ENCODE data around the gene KRTAP1-3.
"Not testable (repeated sequence)": the region's sequence is repeated elsewhere in the genome, so short reads cannot be mapped to it uniquely, and the experiment has no call there.

The KRTAP1-3 gene

DNA sequence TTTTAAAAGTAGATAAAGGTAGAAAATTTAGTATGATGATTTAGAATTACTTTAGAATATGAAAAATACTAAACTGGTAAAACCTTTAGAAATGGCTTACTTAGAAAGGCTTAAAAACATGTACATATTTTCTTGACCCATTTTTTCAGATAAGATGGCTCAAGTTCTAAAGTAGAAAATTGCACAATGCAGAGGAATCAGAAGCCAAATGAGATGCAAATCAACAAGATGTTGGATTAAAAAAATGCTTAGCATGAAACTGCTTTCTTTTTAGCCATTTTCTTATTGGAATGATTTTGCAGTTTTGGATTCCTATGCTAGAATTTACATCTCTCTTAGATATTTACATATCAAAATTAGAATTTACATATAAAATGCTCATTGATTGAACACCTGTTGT, 24.2 kb downstream of the KRTAP1-3 start:
- no peak for DNase-seq (ENCODE audit: low read depth in 3 of 3)

DNA sequence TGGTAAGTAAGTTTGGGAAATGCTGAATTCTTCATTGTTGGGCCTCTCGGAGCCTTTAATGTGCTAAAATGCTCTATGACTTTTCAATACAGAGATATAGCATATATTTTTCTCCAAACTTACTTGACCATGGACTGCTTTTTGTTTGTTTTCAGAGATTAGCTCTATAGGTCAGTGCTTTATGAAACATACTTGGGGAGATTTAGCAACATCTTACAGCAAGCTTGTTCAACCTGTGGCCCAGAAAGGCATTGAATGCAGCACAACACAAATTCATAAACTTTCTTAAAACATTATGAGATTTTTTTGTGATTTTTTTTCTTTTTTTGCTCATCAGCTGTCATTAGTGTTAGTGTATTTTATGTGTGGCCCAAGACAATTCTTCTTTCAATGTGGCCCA, 24.7 kb downstream of the KRTAP1-3 start:
- no peak for DNase-seq (ENCODE audit: low read depth in 3 of 3)

DNA sequence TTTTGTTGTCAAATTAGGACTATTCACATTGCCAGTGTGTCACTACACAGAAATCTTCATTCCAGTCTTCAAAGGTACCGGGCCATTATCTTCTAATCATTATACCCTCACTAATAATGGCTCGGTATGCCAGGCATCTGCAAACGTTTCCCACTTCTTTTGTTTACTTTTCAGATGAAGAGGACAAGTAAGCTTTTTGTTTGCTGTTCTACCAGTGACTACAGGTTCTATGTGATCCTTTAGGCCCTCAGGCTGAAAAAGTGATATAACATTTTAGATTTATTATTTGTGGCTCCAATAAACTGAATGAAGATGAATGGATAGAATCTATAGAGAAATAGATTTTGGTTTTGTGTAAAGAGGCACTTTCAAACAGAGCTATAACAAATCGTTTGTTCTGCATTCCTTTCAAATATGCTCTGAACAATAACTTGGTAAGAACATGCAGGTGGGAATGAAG, 25.3 kb downstream of the KRTAP1-3 start:
- no peak for DNase-seq (ENCODE audit: low read depth in 3 of 3)

DNA sequence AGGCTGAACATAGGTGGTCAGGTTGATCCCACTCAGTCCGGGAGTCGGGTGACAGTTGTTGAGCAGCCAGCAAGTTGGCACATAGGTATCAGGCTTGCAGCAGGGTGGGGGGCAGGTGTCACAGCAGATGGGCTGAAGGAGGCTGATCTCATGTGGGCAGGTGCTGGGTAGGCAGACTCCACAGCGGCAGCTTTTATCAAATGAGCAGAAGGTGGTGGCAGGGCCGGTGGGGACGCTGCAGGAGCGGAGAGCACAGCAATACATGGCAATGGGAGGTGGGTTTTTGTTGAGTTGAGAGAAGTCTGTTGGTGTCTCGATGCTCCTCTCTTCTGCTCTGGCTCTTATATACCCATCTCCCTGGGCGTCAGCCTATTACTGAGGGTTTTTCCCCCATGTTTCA, 25.9 kb downstream of the KRTAP1-3 start, which contains the start of gene KRTAP3-1:
Gene KRTAP3-1, minus strand, starts transcription at position 318 of the 400 bp plus-strand sequence. Its CDS starts 54 bp downstream, at position 264.
- DNase-seq (ENCODE audit: low read depth in 3 of 3): no peak

DNA sequence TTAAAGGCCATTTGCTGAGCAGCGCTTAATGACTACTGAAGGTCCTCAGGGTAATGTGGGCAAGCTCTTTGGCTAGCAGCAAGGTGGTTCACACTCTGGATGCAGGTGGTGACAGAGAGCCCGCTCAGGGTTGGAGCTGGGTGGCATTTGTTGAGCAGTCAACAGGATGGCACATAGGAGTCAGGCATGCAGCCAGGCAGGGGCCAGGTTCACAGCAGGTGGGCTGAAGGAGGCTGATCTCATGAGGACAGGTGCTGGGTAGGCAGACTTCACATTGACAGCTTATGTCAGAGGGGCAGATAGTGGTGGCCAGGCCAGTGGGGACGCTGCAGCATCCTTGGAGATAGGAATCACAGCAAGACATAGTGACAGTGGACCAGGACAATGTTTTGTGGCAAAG, 30.3 kb downstream of the KRTAP1-3 start:
- DNase-seq (ENCODE audit: low read depth in 3 of 3): no peak

DNA sequence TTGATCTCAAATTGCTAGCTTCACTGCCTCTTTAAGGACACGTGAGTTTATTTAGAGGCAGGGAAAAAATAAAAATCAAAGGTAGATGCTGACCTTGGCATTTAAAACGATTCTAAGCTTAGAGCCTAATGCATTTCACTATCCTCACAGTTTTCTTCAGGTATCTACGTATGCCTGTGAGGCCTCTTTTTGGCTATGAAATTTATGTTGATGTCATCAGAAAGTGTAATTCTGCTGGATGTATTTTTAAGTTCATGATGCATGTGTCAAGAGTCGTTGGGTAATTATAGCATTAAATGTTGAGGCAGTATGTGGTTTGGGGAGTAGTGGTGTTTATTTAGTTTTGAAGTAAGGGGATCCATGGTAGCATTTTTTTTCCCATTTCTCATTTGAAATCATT, 30.7 kb downstream of the KRTAP1-3 start:
- DNase-seq (ENCODE audit: low read depth in 3 of 3): no peak

DNA sequence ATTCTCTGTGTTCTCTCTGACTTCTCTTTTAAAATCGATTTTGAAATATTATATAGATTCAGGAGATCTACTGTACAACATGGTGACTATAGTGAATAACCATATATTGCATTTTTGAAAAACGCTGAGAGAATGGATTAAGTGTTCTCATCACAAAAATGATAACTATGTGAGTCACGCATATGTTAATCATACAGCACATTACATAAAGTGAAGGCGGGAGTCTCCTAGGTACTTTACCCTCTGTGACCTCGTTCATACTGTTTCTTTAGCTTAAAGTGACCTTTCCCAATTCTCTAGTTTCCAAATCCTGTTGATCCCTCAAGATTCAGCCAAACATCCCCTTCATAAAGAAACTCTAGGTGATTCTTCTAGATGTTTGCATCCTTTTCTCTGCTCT, 31.9 kb downstream of the KRTAP1-3 start:
- no peak for DNase-seq (ENCODE audit: low read depth in 3 of 3)

- no peak for DNase-seq (ENCODE audit: low read depth in 3 of 3)
These were observed 32.9 kb downstream of the KRTAP1-3 start for GRCh38 chr17:41001795-41002194.

DNA sequence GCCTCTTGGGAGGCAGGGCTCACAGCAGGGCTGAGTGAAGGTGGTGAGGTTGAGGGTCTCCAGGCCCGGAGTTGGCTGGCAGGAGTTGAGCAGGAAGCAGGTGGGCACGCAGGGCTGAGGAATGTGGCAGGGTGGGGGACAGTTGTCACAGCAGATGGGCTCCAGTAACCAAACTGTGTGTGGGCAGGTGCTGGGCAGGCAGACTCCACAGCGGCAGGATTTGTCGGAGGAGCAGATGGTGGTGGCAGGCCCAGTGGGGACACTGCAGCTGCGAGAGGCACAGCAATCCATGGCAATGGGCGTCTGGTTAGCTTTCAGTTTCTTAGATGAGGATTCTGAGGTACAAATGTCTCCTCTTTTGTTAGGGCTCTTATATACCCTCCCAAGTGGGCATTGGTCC, 35.1 kb downstream of the KRTAP1-3 start, which contains the start of gene KRTAP3-2:
Gene KRTAP3-2, minus strand, starts transcription at position 344 of the 400 bp plus-strand sequence. Its CDS starts 53 bp downstream, at position 291.
- DNase-seq (ENCODE audit: low read depth in 3 of 3): not testable (repeated sequence)

GRCh38 chr17:40997361-40997760, 37.3 kb downstream of the KRTAP1-3 start:
- DNase-seq (ENCODE audit: low read depth in 3 of 3): no peak

DNA sequence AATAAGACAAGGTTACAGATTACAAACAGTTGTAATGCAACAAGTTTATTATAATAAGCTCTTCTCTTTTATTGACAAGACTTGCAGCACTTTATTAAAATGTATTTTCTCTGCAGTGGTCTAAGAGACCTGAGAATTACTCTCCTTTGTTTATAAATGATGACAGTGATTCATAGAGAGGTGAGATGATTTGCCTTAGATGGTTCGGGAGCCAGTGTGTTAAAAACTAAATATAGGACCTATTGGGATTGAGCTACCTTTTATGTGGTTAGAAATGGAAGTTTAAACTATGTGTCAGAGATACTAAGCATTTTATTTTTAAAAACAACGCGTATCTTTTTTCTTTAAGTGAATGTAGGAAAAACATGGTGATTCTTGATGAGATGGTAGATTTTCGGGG, 37.8 kb downstream of the KRTAP1-3 start:
- no peak for DNase-seq (ENCODE audit: low read depth in 3 of 3)

GRCh38 chr17:40995116-40995515, 39.6 kb downstream of the KRTAP1-3 start:
- DNase-seq (ENCODE audit: low read depth in 3 of 3): no peak

DNA sequence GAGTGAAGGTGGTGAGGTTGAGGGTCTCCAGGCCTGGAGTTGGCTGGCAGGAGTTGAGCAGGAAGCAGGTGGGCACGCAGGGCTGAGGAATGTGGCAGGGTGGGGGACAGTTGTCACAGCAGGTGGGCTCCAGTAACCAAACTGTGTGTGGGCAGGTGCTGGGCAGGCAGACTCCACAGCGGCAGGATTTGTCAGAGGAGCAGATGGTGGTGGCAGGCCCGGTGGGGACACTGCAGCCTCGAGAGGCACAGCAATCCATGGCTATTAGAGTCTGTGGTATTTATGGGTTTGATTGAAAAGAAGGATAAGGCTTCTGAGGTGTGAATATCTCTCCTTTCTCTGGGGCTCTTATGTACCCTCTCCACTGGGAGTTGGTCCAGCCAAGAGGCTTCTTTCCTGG, 40.8 kb downstream of the KRTAP1-3 start, which contains the start of gene KRTAP3-3:
Gene KRTAP3-3, minus strand, starts transcription at position 326 of the 400 bp plus-strand sequence. Its CDS starts 67 bp downstream, at position 259.
- DNase-seq (ENCODE audit: low read depth in 3 of 3): no peak

DNA sequence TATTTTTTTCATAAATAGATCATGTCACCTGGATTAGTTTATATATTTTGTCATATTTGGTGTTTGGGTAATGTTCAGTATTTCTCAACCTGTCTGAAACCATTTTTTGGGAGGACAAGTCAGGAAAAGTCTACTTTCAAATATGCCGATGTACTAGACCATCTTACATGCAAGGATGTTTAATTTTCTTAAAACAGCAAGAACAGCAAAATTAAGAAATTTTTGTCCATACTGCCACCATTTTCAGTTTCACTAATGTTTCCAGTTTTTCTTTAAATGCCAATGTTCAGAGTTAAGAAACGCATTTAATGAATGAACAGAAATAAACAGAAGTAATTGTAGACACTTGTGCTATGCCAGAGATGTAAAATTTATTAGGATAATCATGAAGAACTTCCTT, 41.6 kb downstream of the KRTAP1-3 start:
- no peak for DNase-seq (ENCODE audit: low read depth in 3 of 3)

- no peak for DNase-seq (ENCODE audit: low read depth in 3 of 3)
These were observed 42.0 kb downstream of the KRTAP1-3 start for GRCh38 chr17:40992666-40993065.

- DNase-seq (ENCODE audit: low read depth in 3 of 3): no peak
These were observed 47.8 kb downstream of the KRTAP1-3 start for GRCh38 chr17:40986920-40987319.

DNA sequence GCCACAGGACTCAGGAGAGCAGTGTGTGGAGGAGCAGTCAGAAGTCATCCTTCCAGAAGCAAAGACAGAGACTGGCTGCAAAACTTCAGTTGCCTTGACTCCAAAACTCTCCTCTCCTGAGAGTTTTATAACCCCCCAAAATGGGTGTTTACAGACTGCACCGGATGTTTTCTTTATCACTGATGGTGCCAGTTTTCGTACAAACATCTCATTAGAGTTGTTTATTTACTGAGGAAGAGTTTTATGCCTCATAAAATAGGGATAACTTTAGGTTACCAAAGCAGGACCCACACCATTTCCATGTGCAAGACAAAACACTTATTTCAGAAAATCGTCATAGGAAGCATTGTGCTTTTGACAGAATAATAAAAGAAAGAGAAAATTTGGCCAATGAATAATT, 50.4 kb downstream of the KRTAP1-3 start, which contains the start of gene KRT40:
Gene KRT40, minus strand, starts transcription at position 101 of the 400 bp plus-strand sequence. Its CDS starts 53 bp downstream, at position 48.
- no peak for DNase-seq (ENCODE audit: low read depth in 3 of 3)

Measured in stimulated activated CD4-positive, alpha-beta T cell treated with anti-CD3 and anti-CD28 coated beads, TNF-alpha, amount 100 ng/mL, for 24 hours (primary cell).